OCI-LY7 (cell line): ENCODE measurements around the gene RAB31.

Source experiments
- EZH2phosphoT487 ChIP-seq: fragments of 200-600 bp; sonication (generic); IDR thresholded peaks from 2 replicates; pipeline ENCODE4 v1.6.1; 2018; ENCODE audit warnings: low read depth, borderline replicate concordance, mild to moderate bottlenecking, mixed run types, antibody characterized with exemption, low read length, moderate library complexity, mixed read lengths
- TF ChIP-seq, protein P1 (sequence below): fragments of 200-600 bp; sonication (generic); conservative IDR thresholded peaks from 2 replicates; pipeline ENCODE4 v1.5.1; 2014; ENCODE audit warnings: mild to moderate bottlenecking, antibody characterized with exemption, low read length, moderate library complexity, mixed read lengths

DNA sequence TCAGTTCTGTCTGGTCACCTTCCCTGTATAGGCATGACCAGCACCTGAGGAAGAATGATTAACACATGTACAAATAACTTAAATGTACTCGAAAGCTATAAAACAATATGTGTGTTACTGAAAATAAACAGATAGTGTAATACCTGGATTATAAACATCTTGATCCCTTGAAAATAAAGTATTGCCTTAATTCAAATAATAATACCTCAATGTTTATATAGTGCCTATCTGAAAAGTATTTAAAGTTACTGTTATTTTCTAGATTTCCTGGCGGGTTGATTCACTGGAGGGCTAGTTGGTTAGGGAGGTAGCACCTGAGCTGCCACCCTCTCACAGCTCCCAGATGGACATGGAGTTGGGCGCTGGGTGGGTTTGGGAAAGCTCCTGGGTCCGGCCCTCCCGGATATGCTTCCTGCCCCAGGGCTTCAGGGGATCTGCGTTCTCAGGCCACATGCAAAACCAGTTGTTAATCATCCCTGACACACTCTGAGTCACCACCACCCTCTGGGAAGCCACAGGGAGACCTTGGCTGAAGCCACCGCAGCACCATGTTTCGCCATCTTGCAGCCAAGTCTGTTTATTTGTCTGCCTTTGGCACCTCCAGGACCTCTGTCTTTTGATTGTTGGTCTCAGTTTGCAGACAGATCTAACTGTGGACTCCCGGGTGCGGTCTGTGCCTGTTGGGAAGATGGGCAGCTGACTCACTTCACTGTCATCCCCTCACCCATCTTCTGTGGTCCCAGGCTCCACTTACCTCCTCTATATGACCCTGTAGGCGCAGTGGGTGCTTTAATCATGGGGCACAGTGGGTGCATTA, 35.3 kb downstream of the RAB31 start:
- TF ChIP-seq, protein P1, sequence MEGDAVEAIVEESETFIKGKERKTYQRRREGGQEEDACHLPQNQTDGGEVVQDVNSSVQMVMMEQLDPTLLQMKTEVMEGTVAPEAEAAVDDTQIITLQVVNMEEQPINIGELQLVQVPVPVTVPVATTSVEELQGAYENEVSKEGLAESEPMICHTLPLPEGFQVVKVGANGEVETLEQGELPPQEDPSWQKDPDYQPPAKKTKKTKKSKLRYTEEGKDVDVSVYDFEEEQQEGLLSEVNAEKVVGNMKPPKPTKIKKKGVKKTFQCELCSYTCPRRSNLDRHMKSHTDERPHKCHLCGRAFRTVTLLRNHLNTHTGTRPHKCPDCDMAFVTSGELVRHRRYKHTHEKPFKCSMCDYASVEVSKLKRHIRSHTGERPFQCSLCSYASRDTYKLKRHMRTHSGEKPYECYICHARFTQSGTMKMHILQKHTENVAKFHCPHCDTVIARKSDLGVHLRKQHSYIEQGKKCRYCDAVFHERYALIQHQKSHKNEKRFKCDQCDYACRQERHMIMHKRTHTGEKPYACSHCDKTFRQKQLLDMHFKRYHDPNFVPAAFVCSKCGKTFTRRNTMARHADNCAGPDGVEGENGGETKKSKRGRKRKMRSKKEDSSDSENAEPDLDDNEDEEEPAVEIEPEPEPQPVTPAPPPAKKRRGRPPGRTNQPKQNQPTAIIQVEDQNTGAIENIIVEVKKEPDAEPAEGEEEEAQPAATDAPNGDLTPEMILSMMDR, result no peak
- no peak for TF ChIP-seq EZH2phosphoT487
